ENCODE data around the gene GNAL.

GNAL gene

DNA sequence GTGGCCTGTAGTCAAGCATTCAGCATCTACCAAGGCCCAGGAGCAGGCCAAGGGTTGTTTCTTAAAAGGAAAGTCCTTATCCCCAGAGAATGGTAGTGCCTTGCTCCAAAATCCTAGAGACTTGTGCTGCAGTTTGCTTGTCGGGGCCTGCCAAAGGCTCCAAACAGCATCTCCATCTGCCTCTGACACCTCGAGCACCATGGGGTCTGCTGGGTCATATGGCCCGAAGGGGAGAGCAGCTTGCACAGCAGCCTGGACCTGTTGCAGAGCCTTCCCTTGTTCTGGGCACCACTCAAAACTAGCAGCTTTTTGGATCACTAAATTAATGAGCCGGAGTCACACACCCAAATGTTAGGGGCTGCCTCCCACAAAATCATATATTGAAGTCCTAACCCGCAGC is 35.7 kb downstream of the GNAL start:
- no peak for DNase-seq (ENCODE audit: low read depth, low spot score)

DNA sequence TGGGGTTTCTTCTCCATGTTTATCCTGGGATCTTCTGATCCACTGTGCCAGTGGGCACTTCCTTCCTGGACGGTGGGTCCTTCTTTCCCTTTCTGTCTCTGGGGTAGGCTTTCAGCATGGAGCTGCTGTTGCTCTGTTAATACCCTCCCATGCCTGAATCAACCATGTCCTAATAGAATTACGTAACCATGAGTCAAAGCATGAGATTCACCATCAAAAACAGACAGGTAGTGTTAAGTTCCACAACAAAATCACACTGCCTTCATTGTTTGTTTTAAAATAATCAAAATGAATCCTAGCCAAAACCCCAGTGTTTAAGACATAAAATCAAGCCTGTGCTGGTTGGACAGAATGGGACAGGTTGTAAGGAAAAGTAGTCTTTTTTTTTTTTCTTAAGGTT is 37.5 kb downstream of the GNAL start:
- DNase-seq (ENCODE audit: low read depth, low spot score), result no peak

GRCh38 chr18:11728249-11728648 is 39.2 kb downstream of the GNAL start:
- peak; percentile 58 for DNase-seq (ENCODE audit: low read depth, low spot score)

DNA sequence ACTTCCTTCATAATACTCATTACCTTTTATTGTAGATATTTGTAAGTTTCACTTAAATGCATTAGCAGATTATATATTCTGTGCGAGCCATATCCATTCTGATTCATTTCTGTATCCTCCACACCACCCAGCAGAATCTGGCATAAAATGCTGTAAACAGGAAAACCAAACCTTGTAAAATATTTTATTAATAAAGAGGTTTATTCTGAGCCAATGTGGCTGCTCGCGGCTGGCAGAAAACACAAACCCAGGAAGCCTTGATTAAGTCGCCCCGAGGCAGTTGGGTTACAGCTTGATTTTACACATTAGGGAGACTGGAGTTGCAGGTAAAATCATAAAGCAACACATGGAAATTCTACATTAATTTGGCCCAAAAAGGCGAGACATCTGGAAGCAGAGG is 40.5 kb downstream of the GNAL start:
- no peak for DNase-seq (ENCODE audit: low read depth, low spot score)

- DNase-seq (ENCODE audit: low read depth, low spot score), result peak; percentile 87
Observed at GRCh38 chr18:11733031-11733430, 44.0 kb downstream of the GNAL start.

DNA sequence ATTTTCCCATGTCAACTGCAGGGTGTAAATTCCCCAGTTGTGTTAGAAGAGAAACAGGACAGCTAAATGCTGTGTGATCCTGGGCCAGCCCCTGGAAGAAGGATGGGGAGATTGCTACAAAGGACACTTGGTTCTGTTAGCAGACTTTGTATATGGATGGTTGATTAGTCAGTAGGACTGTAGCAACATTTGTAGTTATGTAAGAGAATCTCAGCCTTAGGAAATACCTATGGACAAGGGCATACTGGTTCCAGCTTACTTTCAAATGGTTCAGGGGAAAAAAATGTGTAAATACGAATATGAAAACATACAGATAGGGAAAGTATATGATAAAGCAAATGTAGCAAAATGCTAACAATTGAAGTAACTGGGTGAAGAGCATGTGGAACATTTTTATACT is 47.6 kb downstream of the GNAL start:
- DNase-seq (ENCODE audit: low read depth, low spot score), result no peak

- no peak for DNase-seq (ENCODE audit: low read depth, low spot score)
Observed at GRCh38 chr18:11739893-11740292, 50.8 kb downstream of the GNAL start.

DNA sequence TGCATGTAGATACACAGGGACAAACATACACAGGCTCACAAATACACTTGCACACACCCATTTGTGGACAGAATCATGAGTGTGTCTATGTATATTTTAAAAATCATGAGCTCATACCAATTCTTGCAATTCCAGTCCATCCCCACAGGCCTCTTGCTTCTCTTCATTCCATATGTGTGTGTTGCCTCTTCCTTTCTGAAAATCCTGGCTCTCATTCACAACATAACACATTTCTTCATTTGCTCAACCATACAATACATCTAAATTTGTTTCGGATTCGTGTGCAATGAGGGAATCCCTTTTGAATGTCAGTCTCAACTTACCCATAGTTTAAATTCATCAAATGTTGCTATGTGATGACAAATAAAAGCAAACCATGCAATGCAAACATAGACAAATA is 51.4 kb downstream of the GNAL start:
- DNase-seq (ENCODE audit: low read depth, low spot score), result no peak

DNA sequence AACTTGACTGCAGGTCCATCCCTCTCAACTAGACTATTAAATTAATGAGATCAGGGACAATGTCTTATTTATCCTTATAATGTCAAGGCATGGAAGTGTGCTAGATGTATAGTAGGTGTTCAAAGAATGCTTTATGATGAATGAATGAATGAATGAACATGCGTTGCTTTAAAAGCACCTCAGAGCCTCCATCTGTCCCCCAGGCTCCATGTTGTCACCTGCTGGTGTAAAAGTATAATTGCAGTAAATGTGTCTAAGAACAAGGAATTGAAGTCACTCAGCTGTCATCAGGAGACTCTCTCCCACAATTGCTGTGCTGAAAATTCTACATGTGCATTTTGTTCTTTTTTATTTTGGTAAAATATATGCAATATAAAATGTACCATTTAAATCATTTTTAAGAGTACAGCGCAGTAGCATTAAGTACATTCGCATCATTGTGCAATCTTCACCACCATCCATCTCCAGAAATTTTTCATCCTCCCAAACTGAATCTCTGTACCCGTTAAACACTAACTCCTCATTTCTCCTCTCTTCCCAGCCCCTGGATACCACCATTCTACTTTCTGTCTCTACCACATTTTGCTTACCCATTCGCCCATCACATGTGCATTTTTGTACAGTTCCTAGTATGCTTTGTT is 52.6 kb downstream of the GNAL start:
- no peak for DNase-seq (ENCODE audit: low read depth, low spot score)

DNA sequence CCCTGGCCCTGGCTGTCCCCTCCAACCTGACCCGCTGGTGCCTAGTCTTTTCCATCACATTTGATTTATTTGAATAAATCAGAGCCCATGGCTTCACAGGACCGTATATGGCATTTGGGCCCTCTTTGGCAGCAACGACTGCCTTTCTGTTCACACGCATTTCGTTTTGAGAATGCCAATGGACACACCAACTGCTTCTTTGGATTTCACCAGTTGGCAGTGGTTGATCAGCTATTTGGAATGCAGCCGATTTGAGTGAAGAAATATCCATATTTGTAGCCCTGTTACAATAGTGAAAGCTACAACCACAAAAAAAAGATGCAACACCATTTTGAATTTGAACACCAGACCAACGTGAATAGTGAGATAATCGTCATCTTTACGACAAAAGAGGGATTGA is 56.5 kb downstream of the GNAL start:
- no peak for DNase-seq (ENCODE audit: low read depth, low spot score)

DNA sequence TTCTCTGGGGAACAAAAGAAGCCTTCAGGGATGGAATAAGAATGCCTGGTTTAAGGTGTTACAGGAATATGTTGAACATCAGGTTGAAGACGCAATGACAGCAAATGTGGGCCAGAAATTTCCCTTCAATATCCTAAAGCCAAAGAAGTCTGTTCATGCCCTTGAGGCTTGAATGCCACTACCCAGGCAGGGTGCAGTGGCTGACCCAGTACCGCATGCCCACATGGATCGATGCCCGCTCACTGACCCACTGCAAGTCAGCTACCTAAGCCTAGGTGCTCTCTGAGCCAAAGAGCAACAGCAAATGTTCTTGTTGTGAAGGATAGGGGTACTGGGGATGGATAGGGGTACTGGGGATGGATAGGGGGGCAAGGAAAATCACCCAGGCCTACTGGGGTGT is 58.2 kb downstream of the GNAL start:
- no peak for DNase-seq (ENCODE audit: low read depth, low spot score)

- DNase-seq (ENCODE audit: low read depth, low spot score), result peak; percentile 20
Observed at GRCh38 chr18:11747731-11748130, 58.7 kb downstream of the GNAL start.

- no peak for DNase-seq (ENCODE audit: low read depth, low spot score)
Observed at GRCh38 chr18:11749305-11749704, 60.2 kb downstream of the GNAL start.

GRCh38 chr18:11750171-11750570 is 61.1 kb downstream of the GNAL start:
- no peak for DNase-seq (ENCODE audit: low read depth, low spot score)

GRCh38 chr18:11750581-11751310 is 61.7 kb downstream of the GNAL start:
- DNase-seq (ENCODE audit: low read depth, low spot score), result no peak

GRCh38 chr18:11751341-11752115 is 62.5 kb downstream of the GNAL start:
- peak; percentile 47 for DNase-seq (ENCODE audit: low read depth, low spot score)

GRCh38 chr18:11752116-11752911 is 63.2 kb downstream of the GNAL start:
- peak; percentile 77 for DNase-seq (ENCODE audit: low read depth, low spot score)

- DNase-seq (ENCODE audit: low read depth, low spot score), result no peak
Observed at GRCh38 chr18:11754979-11755378, 65.9 kb downstream of the GNAL start.

DNA sequence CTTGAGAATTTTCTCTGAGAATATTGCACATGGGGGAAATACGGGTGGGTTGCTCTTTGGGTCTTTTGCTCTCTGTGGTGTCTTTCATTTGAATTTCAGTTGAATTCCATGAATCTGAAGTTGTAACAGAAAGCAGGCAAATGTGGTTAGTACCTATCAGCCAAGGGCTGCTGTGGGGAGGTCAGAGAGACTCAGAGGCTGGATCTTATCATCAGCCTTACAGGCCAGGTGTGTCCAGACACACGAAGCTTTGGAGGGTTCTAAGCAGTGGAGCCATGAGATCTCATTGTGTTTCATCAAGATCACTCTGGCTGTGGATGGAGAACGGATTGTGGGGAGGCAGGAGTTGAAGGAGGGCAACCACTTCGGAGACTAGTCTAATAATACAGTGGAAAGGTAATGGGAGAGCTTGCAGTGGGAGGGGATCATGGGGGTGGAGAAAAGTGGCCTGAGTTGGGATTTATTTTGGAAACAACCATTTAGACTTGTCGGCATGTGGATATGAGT is 68.1 kb downstream of the GNAL start:
- DNase-seq (ENCODE audit: low read depth, low spot score), result no peak

GRCh38 chr18:11759456-11759855 is 70.4 kb downstream of the GNAL start:
- DNase-seq (ENCODE audit: low read depth, low spot score), result no peak

GRCh38 chr18:11760498-11761167 is 71.6 kb downstream of the GNAL start:
- no peak for DNase-seq (ENCODE audit: low read depth, low spot score)
